Neural progenitor cell (in vitro differentiated cells): ENCODE results near the gene ATAD2B. TPM values are rescaled to one million over a fixed set of nuclear protein-coding genes. Genes with fewer than 3 reads are reported as not detected.
A peak's percentile ranks its signal among the peaks of the same experiment; 100 is the strongest.

Experiments used
- DNase-seq: peaks from one replicate; pipeline ENCODE4 v3.0.0-alpha.2; 2016; ENCODE audit warnings: low spot score
- H2AFZ ChIP-seq: fragments of 200-600 bp; sonication (generic); replicated peaks from 2 replicates; pipeline ENCODE4 v1.6.1; 2016; ENCODE audit warnings: antibody characterized with exemption
- H3F3A ChIP-seq: fragments of 200-600 bp; sonication (generic); 2 replicates; pipeline ENCODE4 v1.6.1; 2016; ENCODE audit warnings: antibody characterized with exemption, low read depth
- H3K27ac ChIP-seq: fragments of 200-600 bp; sonication (generic); 2 replicates; pipeline ENCODE4 v1.5.1; 2016; ENCODE audit warnings: mild to moderate bottlenecking
- H3K27me3 ChIP-seq: fragments of 200-600 bp; sonication (generic); 2 replicates; pipeline ENCODE4 v1.6.1; 2016; ENCODE audit warnings: mild to moderate bottlenecking, moderate library complexity
- H3K36me3 ChIP-seq: fragments of 200-600 bp; sonication (generic); 2 replicates; pipeline ENCODE4 v1.5.1; 2016
- H3K4me1 ChIP-seq: fragments of 200-600 bp; sonication (generic); 2 replicates; pipeline ENCODE4 v1.6.1; 2016; ENCODE audit warnings: mixed run types
- H3K4me2 ChIP-seq: fragments of 200-600 bp; sonication (generic); 2 replicates; pipeline ENCODE4 v1.6.1; 2016
- H3K4me3 ChIP-seq: fragments of 200-600 bp; sonication (generic); 2 replicates; pipeline ENCODE4 v1.5.1; 2016
- H3K79me2 ChIP-seq: fragments of 200-600 bp; sonication (generic); 2 replicates; pipeline ENCODE4 v1.6.1; 2016; ENCODE audit warnings: low read depth
- H3K9ac ChIP-seq: fragments of 200-600 bp; sonication (generic); 2 replicates; pipeline ENCODE4 v1.6.1; 2016
- H3K9me3 ChIP-seq: fragments of 200-600 bp; sonication (generic); 2 replicates; pipeline ENCODE4 v1.5.1; 2016; ENCODE audit warnings: low read depth
- H4K20me1 ChIP-seq: fragments of 200-600 bp; sonication (generic); 2 replicates; pipeline ENCODE4 v1.6.1; 2016; ENCODE audit warnings: low read depth
- H3K27ac Mint-ChIP-seq: 3 replicates; pipeline ENCODE4 v1.8.0; 2021; ENCODE audit warnings: mixed read lengths
- H3K27me3 Mint-ChIP-seq: 2 replicates; pipeline ENCODE4 v1.8.0; 2022; ENCODE audit warnings: low read depth, mild to moderate bottlenecking, inconsistent platforms, moderate library complexity, mixed read lengths; ENCODE audit not compliant: insufficient read depth
- H3K36me3 Mint-ChIP-seq: 3 replicates; pipeline ENCODE4 v1.8.0; 2021; ENCODE audit warnings: mixed read lengths
- H3K4me1 Mint-ChIP-seq: 3 replicates; pipeline ENCODE4 v1.8.0; 2021; ENCODE audit warnings: mixed read lengths
- H3K4me3 Mint-ChIP-seq: 3 replicates; pipeline ENCODE4 v1.8.0; 2021; ENCODE audit warnings: mild to moderate bottlenecking, moderate library complexity, mixed read lengths
- H3K9me3 Mint-ChIP-seq: 3 replicates; pipeline ENCODE4 v1.8.0; 2020; ENCODE audit warnings: mixed read lengths
- EZH2 ChIP-seq: fragments of 200-600 bp; sonication (generic); IDR thresholded peaks from 2 replicates; pipeline ENCODE4 v1.6.1; 2017; ENCODE audit warnings: antibody characterized with exemption, mild to moderate bottlenecking, moderate library complexity
- EZH2phosphoT487 ChIP-seq: fragments of 200-600 bp; sonication (generic); IDR thresholded peaks from 2 replicates; pipeline ENCODE4 v1.6.1; 2017; ENCODE audit warnings: antibody characterized with exemption
- total RNA-seq: library from RNA; depleted of rRNA; stranded (reverse); fragments of >200 nt; gene quantifications from 2 replicates; pipeline ENCODE4 v1.2.3, GENCODE V29; 2015; ENCODE audit warnings: low replicate concordance
- TF ChIP-seq, protein P1 (sequence below): fragments of 200-600 bp; sonication (generic); IDR thresholded peaks from 2 replicates; pipeline ENCODE4 v1.5.1; 2017; ENCODE audit warnings: antibody characterized with exemption, mild to moderate bottlenecking

ATAD2B gene
- total RNA-seq, 1 donor from 2014 or later, result 38.7 TPM

DNA sequence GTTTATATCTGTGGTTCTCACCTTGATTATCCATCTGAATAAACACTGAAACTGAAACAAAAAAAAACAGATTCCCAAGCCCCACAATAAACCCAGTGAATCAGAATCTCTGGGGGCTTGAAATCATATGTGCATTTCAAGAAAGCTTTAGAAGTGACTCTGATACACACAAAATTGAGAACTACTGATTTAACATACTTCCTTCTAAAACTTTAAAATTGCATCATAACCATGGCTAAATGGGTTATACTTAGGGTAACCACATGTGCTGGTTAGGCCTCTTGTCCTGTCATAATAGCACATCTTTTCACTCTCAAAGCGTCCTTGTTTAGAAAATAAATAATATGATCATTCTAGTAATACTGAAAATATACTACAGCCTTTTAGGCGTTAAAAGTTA is 100.9 kb downstream of the ATAD2B start:
- H3K36me3 ChIP-seq, result no peaks in the 10 kb centered on the region
- H3K9me3 ChIP-seq, result no peaks in the 10 kb centered on the region
- no peak overlapping the region for H2AFZ ChIP-seq

DNA sequence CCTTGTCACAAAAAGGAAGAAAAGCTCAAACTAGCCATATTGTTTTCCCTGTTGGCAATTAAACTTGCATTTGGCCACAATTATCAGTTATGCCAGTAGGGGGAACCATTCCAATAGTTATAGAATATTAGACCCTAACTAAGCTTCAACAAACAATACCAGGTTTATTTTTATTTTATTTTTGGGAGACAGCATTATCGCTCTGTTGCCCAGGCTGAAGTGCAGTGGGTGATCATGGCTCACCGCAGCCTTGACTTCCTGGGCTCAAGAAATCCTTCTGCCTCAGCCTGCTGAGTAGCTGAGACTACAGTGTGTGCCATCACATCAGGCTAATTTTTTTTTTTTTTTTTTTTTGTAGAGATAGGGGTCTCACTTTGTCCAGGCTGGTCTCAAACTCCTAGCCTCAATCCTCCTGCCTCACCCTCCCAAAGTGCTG is 102.1 kb downstream of the ATAD2B start:
- no peaks in the 10 kb centered on the region for H3K36me3 ChIP-seq
- H3K27ac ChIP-seq, result no peak overlapping the region
- H3K4me2 ChIP-seq, result no peak overlapping the region
- no peaks in the 10 kb centered on the region for H3K79me2 ChIP-seq
- no peaks in the 10 kb centered on the region for H4K20me1 ChIP-seq
- no peak overlapping the region for H3K9ac ChIP-seq
- Mint-ChIP-seq H3K27me3 (no peaks in the 10 kb centered on the region), H3K4me3 (no peak overlapping the region), H3K9me3 (no peaks in the 10 kb centered on the region), H3K36me3 (peaks cover 2% of the 10 kb centered on the region), H3K27ac (no peak overlapping the region), H3K4me1 (no peaks in the 10 kb centered on the region)
- H3K4me3 ChIP-seq, result no peak overlapping the region
- no peaks in the 10 kb centered on the region for H3K9me3 ChIP-seq
- TF ChIP-seq, protein P1, sequence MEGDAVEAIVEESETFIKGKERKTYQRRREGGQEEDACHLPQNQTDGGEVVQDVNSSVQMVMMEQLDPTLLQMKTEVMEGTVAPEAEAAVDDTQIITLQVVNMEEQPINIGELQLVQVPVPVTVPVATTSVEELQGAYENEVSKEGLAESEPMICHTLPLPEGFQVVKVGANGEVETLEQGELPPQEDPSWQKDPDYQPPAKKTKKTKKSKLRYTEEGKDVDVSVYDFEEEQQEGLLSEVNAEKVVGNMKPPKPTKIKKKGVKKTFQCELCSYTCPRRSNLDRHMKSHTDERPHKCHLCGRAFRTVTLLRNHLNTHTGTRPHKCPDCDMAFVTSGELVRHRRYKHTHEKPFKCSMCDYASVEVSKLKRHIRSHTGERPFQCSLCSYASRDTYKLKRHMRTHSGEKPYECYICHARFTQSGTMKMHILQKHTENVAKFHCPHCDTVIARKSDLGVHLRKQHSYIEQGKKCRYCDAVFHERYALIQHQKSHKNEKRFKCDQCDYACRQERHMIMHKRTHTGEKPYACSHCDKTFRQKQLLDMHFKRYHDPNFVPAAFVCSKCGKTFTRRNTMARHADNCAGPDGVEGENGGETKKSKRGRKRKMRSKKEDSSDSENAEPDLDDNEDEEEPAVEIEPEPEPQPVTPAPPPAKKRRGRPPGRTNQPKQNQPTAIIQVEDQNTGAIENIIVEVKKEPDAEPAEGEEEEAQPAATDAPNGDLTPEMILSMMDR, result peak; percentile 80
- no peak for TF ChIP-seq EZH2
- H3K27me3 ChIP-seq, result no peaks in the 10 kb centered on the region
- peak; percentile 47 for DNase-seq
- H3K4me1 ChIP-seq, result no peaks in the 10 kb centered on the region
- no peak overlapping the region for H2AFZ ChIP-seq
- no peaks in the 10 kb centered on the region for H3F3A ChIP-seq

More for the DNA sequence above, 100.9 kb downstream of the ATAD2B start:
- no peak overlapping the region for H3K4me3 ChIP-seq
- no peaks in the 10 kb centered on the region for H3K4me1 Mint-ChIP-seq
- H3K27me3 Mint-ChIP-seq, result no peaks in the 10 kb centered on the region
- H3K27ac Mint-ChIP-seq, result no peak overlapping the region
- H3K79me2 ChIP-seq, result no peaks in the 10 kb centered on the region
- no peaks in the 10 kb centered on the region for H4K20me1 ChIP-seq
- no peaks in the 10 kb centered on the region for H3F3A ChIP-seq
- no peak overlapping the region for H3K9ac ChIP-seq
- no peak for TF ChIP-seq EZH2
- TF ChIP-seq, protein P1, result no peak
- no peak for TF ChIP-seq EZH2phosphoT487
- no peak overlapping the region for H3K4me2 ChIP-seq
- no peak overlapping the region for H3K4me3 Mint-ChIP-seq
- no peak for DNase-seq
- H3K27ac ChIP-seq, result no peak overlapping the region
- peaks cover 3% of the 10 kb centered on the region for H3K36me3 Mint-ChIP-seq
- no peaks in the 10 kb centered on the region for H3K4me1 ChIP-seq
- no peaks in the 10 kb centered on the region for H3K9me3 Mint-ChIP-seq
- no peaks in the 10 kb centered on the region for H3K27me3 ChIP-seq

DNA sequence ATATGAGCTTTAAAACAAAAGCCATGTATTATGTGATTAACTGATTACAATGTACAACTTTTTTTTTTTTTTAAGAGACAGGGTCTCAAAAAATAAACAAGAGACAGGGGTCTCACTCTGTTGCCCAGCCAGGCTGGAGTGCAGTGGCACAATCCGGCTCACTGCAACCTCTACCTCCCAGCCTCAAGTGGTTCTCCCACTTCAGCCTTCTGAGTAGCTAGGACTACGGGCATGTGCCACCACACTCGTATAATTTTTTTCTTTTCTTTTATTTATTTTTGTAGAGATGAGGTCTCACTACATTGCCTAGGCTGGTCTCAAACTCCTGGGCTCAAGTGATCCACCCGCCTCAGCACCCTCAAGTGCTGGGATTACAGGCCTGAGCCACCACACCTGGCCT is 103.1 kb downstream of the ATAD2B start:
- Histone ChIP-seq H3K27me3 (no peaks in the 10 kb centered on the region), H3K79me2 (no peaks in the 10 kb centered on the region), H4K20me1 (no peaks in the 10 kb centered on the region), H3K4me2 (no peak overlapping the region), H3K4me1 (no peaks in the 10 kb centered on the region), H3F3A (no peaks in the 10 kb centered on the region), H2AFZ (no peak overlapping the region), H3K36me3 (no peaks in the 10 kb centered on the region), H3K27ac (no peak overlapping the region), H3K9me3 (no peaks in the 10 kb centered on the region), H3K4me3 (no peak overlapping the region), H3K9ac (no peak overlapping the region)
- DNase-seq, result no peak
- TF ChIP-seq, protein P1, result no peak
- no peak for TF ChIP-seq EZH2
- no peak for TF ChIP-seq EZH2phosphoT487
- Mint-ChIP-seq H3K4me1 (no peaks in the 10 kb centered on the region), H3K27ac (no peak overlapping the region), H3K36me3 (peaks cover 2% of the 10 kb centered on the region), H3K4me3 (no peak overlapping the region), H3K27me3 (no peaks in the 10 kb centered on the region), H3K9me3 (no peaks in the 10 kb centered on the region)
